A549 (cell line): ENCODE results near the gene TM4SF5. TPM values are rescaled to one million over a fixed set of nuclear protein-coding genes. Genes with fewer than 3 reads are reported as not detected.

ENCODE experiments used
- ATAC-seq, 2 experiments: fragments of 200-7000 bp in 1 of 2; fragments of >200 bp in 1 of 2; cut with Nextera tagmentation in 1 of 2; cut with Tn5 transposase in 1 of 2; 3 replicates each; pipeline versions ENCODE4 v1.8.0 to v1.9.1; 2018 to 2020; ENCODE audit warnings: mild to moderate bottlenecking in 1 of 2, moderate library complexity in 1 of 2
- CTCF ChIA-PET: fragments of 300-600 bp; sonication (Branson Sonifier 250); formaldehyde crosslinking; extraction: SDS; loops from one replicate; lab custom pipeline; 2021; ENCODE audit warnings: antibody characterized with exemption, inconsistent platforms; lab: Yijun Ruan, JAX
- POLR2A ChIA-PET: fragments of 350-600 bp; formaldehyde crosslinking; extraction: SDS; loops from one replicate; lab custom pipeline; 2021; ENCODE audit warnings: antibody characterized with exemption, inconsistent platforms; lab: Yijun Ruan, JAX
- DNase-seq, 2 experiments: peaks; one replicate each; pipeline versions ENCODE4 v3.0.0 to v3.0.0-alpha.2; 2011 to 2016; ENCODE audit warnings: low read depth in 1 of 2, low spot score in 1 of 2
- FAIRE-seq: peaks from 2 replicates; lab custom pipeline; 2011; peaks lifted over from hg19 to GRCh38; lab: Jason Lieb, UNC
- H3K27ac ChIP-seq, 2 experiments: fragments of >200 bp; sonication (Bioruptor Twin); formaldehyde crosslinking; 3 replicates each; pipeline ENCODE4 v1.5.1; 2016 to 2017
- H3K4me1 ChIP-seq: fragments of >200 bp; sonication (Bioruptor Twin); formaldehyde crosslinking; 3 replicates; pipeline ENCODE4 v1.6.1; 2016
- H3K4me2 ChIP-seq: fragments of >200 bp; sonication (Bioruptor Twin); formaldehyde crosslinking; 3 replicates; pipeline ENCODE4 v1.6.1; 2016
- H3K4me3 ChIP-seq: fragments of >200 bp; sonication (Bioruptor Twin); formaldehyde crosslinking; 3 replicates; pipeline ENCODE4 v1.5.1; 2016
- H3K9me3 ChIP-seq: fragments of >200 bp; sonication (Bioruptor Twin); formaldehyde crosslinking; 3 replicates; pipeline ENCODE4 v1.6.1; 2016
- ATOH8 ChIP-seq: fragments of 250-450 bp; sonication (Bioruptor Pico); IDR thresholded peaks from 2 replicates; pipeline ENCODE4 v1.5.0; 2020; ENCODE audit warnings: low read depth, mild to moderate bottlenecking, moderate library complexity
- CBX2 ChIP-seq: fragments of 200-600 bp; sonication (generic); IDR thresholded peaks from 2 replicates; pipeline ENCODE4 v1.6.1; 2016; ENCODE audit warnings: low read depth, mild to moderate bottlenecking, borderline replicate concordance
- CBX8 ChIP-seq: fragments of 200-600 bp; sonication (generic); IDR thresholded peaks from 2 replicates; pipeline ENCODE4 v1.6.1; 2016
- CEBPB ChIP-seq, 2 experiments: fragments of >200 bp in 1 of 2; sonication (Bioruptor Twin) in 1 of 2; formaldehyde crosslinking in 1 of 2; IDR thresholded peaks; 2 replicates each; pipeline ENCODE4 v1.6.1; 2012 to 2016
- CHD4 ChIP-seq: fragments of 200-600 bp; sonication (generic); IDR thresholded peaks from 2 replicates; pipeline ENCODE4 v1.6.1; 2016; ENCODE audit warnings: antibody characterized with exemption, mild to moderate bottlenecking, borderline replicate concordance
- EHMT2 ChIP-seq: fragments of 200-600 bp; sonication (generic); IDR thresholded peaks from 2 replicates; pipeline ENCODE4 v1.6.1; 2016; ENCODE audit warnings: antibody characterized with exemption, low read depth, mild to moderate bottlenecking, moderate library complexity
- EP300 ChIP-seq, 2 experiments: fragments of >200 bp; sonication (Bioruptor Twin); formaldehyde crosslinking; IDR thresholded peaks; 2 replicates in 1 of 2; 3 replicates in 1 of 2; pipeline ENCODE4 v1.6.1; 2016 to 2017
- FOSB ChIP-seq: fragments of 250-450 bp; sonication (Bioruptor Pico); IDR thresholded peaks from 2 replicates; pipeline ENCODE4 v1.5.0; 2020; ENCODE audit warnings: mild to moderate bottlenecking, moderate library complexity
- HOXA7 ChIP-seq: fragments of 250-450 bp; sonication (Bioruptor Pico); IDR thresholded peaks from 2 replicates; pipeline ENCODE4 v1.5.0; 2020; ENCODE audit warnings: mild to moderate bottlenecking, moderate library complexity
- HOXB13 ChIP-seq: fragments of 250-450 bp; sonication (Bioruptor Pico); IDR thresholded peaks from 2 replicates; pipeline ENCODE4 v1.5.0; 2020; ENCODE audit warnings: low read depth, mild to moderate bottlenecking, moderate library complexity
- HOXB5 ChIP-seq: fragments of 250-450 bp; sonication (Bioruptor Pico); IDR thresholded peaks from 2 replicates; pipeline ENCODE4 v1.5.0; 2020; ENCODE audit warnings: mild to moderate bottlenecking, moderate library complexity
- JUN ChIP-seq, 2 experiments: fragments of >200 bp; sonication (Bioruptor Twin); formaldehyde crosslinking; IDR thresholded peaks; 2 replicates in 1 of 2; 3 replicates in 1 of 2; pipeline ENCODE4 v1.6.1; 2016 to 2017
- KDM5A ChIP-seq: fragments of 200-600 bp; sonication (generic); IDR thresholded peaks from 2 replicates; pipeline ENCODE4 v1.6.1; 2016; ENCODE audit warnings: antibody characterized with exemption, mild to moderate bottlenecking
- MAFK ChIP-seq: fragments of 450-650 bp; IDR thresholded peaks from 2 replicates; pipeline ENCODE4 v1.6.1; 2014; ENCODE audit not compliant: partially characterized antibody
- MAX ChIP-seq: IDR thresholded peaks from 2 replicates; pipeline ENCODE4 v1.6.1; 2012
- MAZ ChIP-seq: fragments of 150-350 bp; IDR thresholded peaks from 2 replicates; pipeline ENCODE4 v1.6.1; 2014; ENCODE audit warnings: antibody characterized with exemption, low read depth, low read length, borderline replicate concordance
- NPAS2 ChIP-seq: fragments of 250-450 bp; sonication (Bioruptor Pico); IDR thresholded peaks from 2 replicates; pipeline ENCODE4 v1.8.0; 2022; ENCODE audit warnings: mild to moderate bottlenecking, moderate library complexity, borderline replicate concordance
- NR3C1 ChIP-seq: fragments of >200 bp; sonication (Bioruptor Twin); formaldehyde crosslinking; IDR thresholded peaks from 3 replicates; pipeline ENCODE4 v1.6.1; 2017
- POLR2A ChIP-seq: IDR thresholded peaks from 2 replicates; pipeline ENCODE4 v1.6.1; 2012; ENCODE audit warnings: mild to moderate bottlenecking, low read length
- RCOR1 ChIP-seq: fragments of 150-350 bp; IDR thresholded peaks from 2 replicates; pipeline ENCODE4 v1.6.1; 2014; ENCODE audit warnings: antibody characterized with exemption, low read length, low read depth
- REST ChIP-seq: fragments of 200-600 bp; sonication (generic); IDR thresholded peaks from 2 replicates; pipeline ENCODE4 v1.6.1; 2016; ENCODE audit warnings: antibody characterized with exemption, mild to moderate bottlenecking, moderate library complexity
- TFCP2L1 ChIP-seq: fragments of 250-450 bp; sonication (Bioruptor Pico); IDR thresholded peaks from 2 replicates; pipeline ENCODE4 v1.5.0; 2021; ENCODE audit warnings: mild to moderate bottlenecking
- USF2 ChIP-seq: fragments of 450-650 bp; IDR thresholded peaks from 2 replicates; pipeline ENCODE4 v1.6.1; 2014; ENCODE audit warnings: antibody characterized with exemption
- ZC3H11A ChIP-seq: fragments of 450-650 bp; IDR thresholded peaks from 2 replicates; pipeline ENCODE4 v1.6.1; 2014; ENCODE audit warnings: antibody characterized with exemption, mild to moderate bottlenecking
- ZNF302 ChIP-seq: fragments of 250-450 bp; sonication (Bioruptor Pico); IDR thresholded peaks from 2 replicates; pipeline ENCODE4 v1.9.0; 2021; ENCODE audit warnings: inconsistent platforms, mild to moderate bottlenecking, moderate library complexity
- ZSCAN20 ChIP-seq: fragments of 250-450 bp; sonication (Bioruptor Pico); IDR thresholded peaks from 2 replicates; pipeline ENCODE4 v1.8.0; 2022; ENCODE audit warnings: mild to moderate bottlenecking, moderate library complexity
- WGBS: methylation state at CpG from one replicate; pipeline ENCODE4 v1.1.6; 2017; ENCODE audit errors: missing lambda C conversion rate; 5-methylcytosine and 5-hydroxymethylcytosine counted together
- polyA plus RNA-seq, 4 experiments: library from polyadenylated mRNA; depleted of rRNA in 3 of 4; stranded (reverse); fragments of >200 nt; fragmentation: RNase III in 1 of 4; extraction: RNeasy Plus Mini Kit Qiagen cat#74134 plus additional on column Dnase treatment in 1 of 4; gene quantifications; 2 replicates in 3 of 4; 3 replicates in 1 of 4; pipeline ENCODE4 v1.2.3, GENCODE V29; 2011 to 2017

TM4SF5 gene
- polyA plus RNA-seq, 2 of the 4 experiments (the other 2 are of a cell fraction), result 0.68 to 0.80 TPM

- ATAC-seq (peak; percentile 62 to 81; a peak in 5 of 6 replicates), FAIRE-seq (no peak)
Observed at GRCh38 chr17:4815043-4815675, 43.5 kb downstream of the TM4SF5 start.

GRCh38 chr17:4816826-4817225 is 45.1 kb downstream of the TM4SF5 start:
- H3K9me3 ChIP-seq, result no peaks in the 10 kb centered on the region
- no peak overlapping the region for H3K4me3 ChIP-seq
- POLR2A ChIA-PET, result no interaction called here
- DNase-seq (no peak), FAIRE-seq (no peak), ATAC-seq (no peak)
- H3K4me1 ChIP-seq, result no peaks in the 10 kb centered on the region
- H3K27ac ChIP-seq, result no peak overlapping the region
- 91% methylated on average over 13 of the region's 13 CpGs for WGBS
- CTCF ChIA-PET, result interaction anchor here (0.7 to 2.4 kb wide), 3 partner anchors 27 to 62 kb away, joined by 3 to 9 read pairs (median 3); no protein-coding TSS in a partner anchor
- TF ChIP-seq CEBPB (IDR thresholded peaks at IDR 0.05), result no peak
- no peak for TF ChIP-seq CBX2
- TF ChIP-seq POLR2A, result no peak
- no peak for TF ChIP-seq ZNF302 (CRISPR knock-in tag)
- no peak for TF ChIP-seq KDM5A
- no peak overlapping the region for H3K4me2 ChIP-seq

More at GRCh38 chr17:4815043-4815675, 43.5 kb downstream of the TM4SF5 start:
- POLR2A ChIA-PET, result no interaction called here
- CTCF ChIA-PET, result interaction anchor here (1.1 to 2.4 kb wide), 4 partner anchors 25 to 88 kb away, joined by 3 to 9 read pairs (median 4); partner anchors contain the start of gene CHRNE
- Histone ChIP-seq H3K4me1 (no peaks in the 10 kb centered on the region), H3K4me2 (no peak overlapping the region), H3K9me3 (no peaks in the 10 kb centered on the region), H3K27ac (no peak overlapping the region), H3K4me3 (no peak overlapping the region)
- TF ChIP-seq TFCP2L1 (CRISPR knock-in tag), result no peak
- TF ChIP-seq MAFK, result no peak
- TF ChIP-seq HOXA7 (CRISPR knock-in tag), result no peak
- TF ChIP-seq FOSB, result no peak
- TF ChIP-seq NR3C1, result no peak
- TF ChIP-seq RCOR1, result no peak
- DNase-seq, result peak in 1 of 2 experiments; percentile 36
- WGBS, result 83% methylated on average over 7 of the region's 7 CpGs

- Histone ChIP-seq H3K27ac (no peak overlapping the region), H3K9me3 (no peaks in the 10 kb centered on the region), H3K4me2 (no peak overlapping the region), H3K4me1 (no peaks in the 10 kb centered on the region), H3K4me3 (no peak overlapping the region)
- CTCF ChIA-PET, result interaction anchor here (0.6 to 1.6 kb wide), 2 partner anchors 28 to 65 kb away, joined by 3 to 10 read pairs; partner anchors contain the start of gene GLTPD2
- DNase-seq, result no peak
- ATAC-seq, result peak in 1 of 2 experiments; percentile 51; a peak in 3 of 6 replicates
- TF ChIP-seq REST (no peak), JUN (IDR thresholded peaks at IDR 0.05) (no peak), EP300 (IDR thresholded peaks at IDR 0.05) (no peak), ZC3H11A (no peak), ATOH8 (CRISPR knock-in tag) (no peak), MAX (no peak), NPAS2 (no peak), HOXB13 (CRISPR knock-in tag) (no peak), KDM5A (no peak), ZSCAN20 (no peak), USF2 (no peak), MAZ (no peak), HOXB5 (CRISPR knock-in tag) (no peak), TFCP2L1 (CRISPR knock-in tag) (no peak), CBX8 (no peak), EHMT2 (no peak), CHD4 (no peak)
- POLR2A ChIA-PET, result no interaction called here
- FAIRE-seq, result no peak
- 81% methylated on average over 12 of the region's 12 CpGs for WGBS
Observed at GRCh38 chr17:4818276-4818675, 46.6 kb downstream of the TM4SF5 start.
